Lower lobe of right lung (tissue), 2 donors: ENCODE results near the gene SYT17. TPM values are rescaled to one million over a fixed set of nuclear protein-coding genes. Genes with fewer than 3 reads are reported as not detected.

Experiments used
- ATAC-seq, 2 donors: fragments of 200-7000 bp; cut with Tn5 transposase; one replicate each; pipeline ENCODE4 v1.9.1; 2020 to 2022; ENCODE audit warnings: mild to moderate bottlenecking in 2 of 2, moderate library complexity in 2 of 2
- DNase-seq: peaks from one replicate; pipeline ENCODE4 v3.0.0-alpha.2; 2020
- H3K27ac ChIP-seq: fragments of 200-600 bp; one replicate; pipeline ENCODE4 v1.8.0; 2022
- H3K27me3 ChIP-seq: fragments of 200-600 bp; one replicate; pipeline ENCODE4 v1.8.0; 2022; ENCODE audit warnings: low read depth
- H3K36me3 ChIP-seq: fragments of 200-600 bp; one replicate; pipeline ENCODE4 v1.8.0; 2022; ENCODE audit warnings: mild to moderate bottlenecking
- H3K4me1 ChIP-seq: fragments of 200-600 bp; one replicate; pipeline ENCODE4 v1.8.0; 2022
- H3K4me3 ChIP-seq: fragments of 200-600 bp; one replicate; pipeline ENCODE4 v1.8.0; 2022; ENCODE audit warnings: mild to moderate bottlenecking
- H3K9me3 ChIP-seq: fragments of 200-600 bp; one replicate; pipeline ENCODE4 v1.8.0; 2022
- CTCF ChIP-seq: fragments of 200-600 bp; IDR thresholded peaks from one replicate; pipeline ENCODE4 v1.8.0; 2022; ENCODE audit warnings: antibody characterized with exemption, mild to moderate bottlenecking
- intact Hi-C: fragments of 100-400 bp; cut with DNase I; formaldehyde crosslinking; loops from one replicate; pipeline ENCODE4 v1.11.0; 2022
- total RNA-seq: library from RNA; stranded (reverse); fragmentation: NEBNext Ultra II Directional; extraction: Animal tissue kit (Norgen Biotek cat#: 25700); gene quantifications from one replicate; pipeline ENCODE4 v1.2.1, GENCODE V29; 2021
- donor health status: DM: no; HTN: yes; CAD: no; lungs with severe emphysema.

The SYT17 gene
- total RNA-seq, 1 donor from 2014 or later = 11.8 TPM

GRCh38 chr16:19301931-19302330, 133.9 kb downstream of the SYT17 start:
- Histone ChIP-seq H3K4me1 (no peaks in the 10 kb centered on the region), H3K9me3 (no peaks in the 10 kb centered on the region), H3K27me3 (no peaks in the 10 kb centered on the region), H3K36me3 (no peaks in the 10 kb centered on the region), H3K27ac (no peak overlapping the region), H3K4me3 (no peak overlapping the region)
- intact Hi-C loops = no loop called here
- no peak for TF ChIP-seq CTCF
- ATAC-seq (no peak), DNase-seq (no peak)

GRCh38 chr16:19304750-19305149, 136.7 kb downstream of the SYT17 start:
- DNase-seq = no peak
- no peaks in the 10 kb centered on the region for H3K9me3 ChIP-seq
- intact Hi-C loops = no loop called here
- ATAC-seq = peak in 1 of 2 donors; percentile 60
- no peak overlapping the region for H3K27ac ChIP-seq
- no peak overlapping the region for H3K4me3 ChIP-seq
- H3K36me3 ChIP-seq = no peaks in the 10 kb centered on the region
- H3K4me1 ChIP-seq = no peaks in the 10 kb centered on the region
- TF ChIP-seq CTCF = no peak
- H3K27me3 ChIP-seq = no peaks in the 10 kb centered on the region

- Histone ChIP-seq H3K27me3 (no peaks in the 10 kb centered on the region), H3K4me3 (no peak overlapping the region), H3K27ac (no peak overlapping the region), H3K9me3 (no peaks in the 10 kb centered on the region), H3K4me1 (no peaks in the 10 kb centered on the region), H3K36me3 (no peaks in the 10 kb centered on the region)
- intact Hi-C loops = no loop called here
- ATAC-seq = no peak
- no peak for DNase-seq
- no peak for TF ChIP-seq CTCF
Observed at GRCh38 chr16:19305443-19305842, 137.4 kb downstream of the SYT17 start.

- no peak for TF ChIP-seq CTCF
- Histone ChIP-seq H3K27me3 (no peaks in the 10 kb centered on the region), H3K4me3 (no peak overlapping the region), H3K36me3 (no peaks in the 10 kb centered on the region), H3K27ac (no peak overlapping the region), H3K4me1 (no peaks in the 10 kb centered on the region), H3K9me3 (no peaks in the 10 kb centered on the region)
- DNase-seq (no peak), ATAC-seq (no peak)
- intact Hi-C loops = no loop called here
Observed at GRCh38 chr16:19307587-19308241, 139.7 kb downstream of the SYT17 start.

- intact Hi-C loops = no loop called here
- H3K4me1 ChIP-seq = no peaks in the 10 kb centered on the region
- no peak for ATAC-seq
Observed at GRCh38 chr16:19308392-19308791, 140.4 kb downstream of the SYT17 start.

More at GRCh38 chr16:19308392-19308791, 140.4 kb downstream of the SYT17 start:
- Histone ChIP-seq H3K9me3 (no peaks in the 10 kb centered on the region), H3K36me3 (no peaks in the 10 kb centered on the region), H3K27me3 (no peaks in the 10 kb centered on the region), H3K4me3 (no peak overlapping the region), H3K27ac (no peak overlapping the region)
- DNase-seq = no peak
- no peak for TF ChIP-seq CTCF
